GM12801 (cell line): ENCODE measurements around the gene TRIB2.

Source experiments
- CTCF ChIP-seq: IDR thresholded peaks from one replicate; pipeline ENCODE4 v1.5.1; 2011; ENCODE audit warnings: control low read depth; ENCODE audit not compliant: insufficient read length; ENCODE audit errors: extremely low read depth

TRIB2 gene

DNA sequence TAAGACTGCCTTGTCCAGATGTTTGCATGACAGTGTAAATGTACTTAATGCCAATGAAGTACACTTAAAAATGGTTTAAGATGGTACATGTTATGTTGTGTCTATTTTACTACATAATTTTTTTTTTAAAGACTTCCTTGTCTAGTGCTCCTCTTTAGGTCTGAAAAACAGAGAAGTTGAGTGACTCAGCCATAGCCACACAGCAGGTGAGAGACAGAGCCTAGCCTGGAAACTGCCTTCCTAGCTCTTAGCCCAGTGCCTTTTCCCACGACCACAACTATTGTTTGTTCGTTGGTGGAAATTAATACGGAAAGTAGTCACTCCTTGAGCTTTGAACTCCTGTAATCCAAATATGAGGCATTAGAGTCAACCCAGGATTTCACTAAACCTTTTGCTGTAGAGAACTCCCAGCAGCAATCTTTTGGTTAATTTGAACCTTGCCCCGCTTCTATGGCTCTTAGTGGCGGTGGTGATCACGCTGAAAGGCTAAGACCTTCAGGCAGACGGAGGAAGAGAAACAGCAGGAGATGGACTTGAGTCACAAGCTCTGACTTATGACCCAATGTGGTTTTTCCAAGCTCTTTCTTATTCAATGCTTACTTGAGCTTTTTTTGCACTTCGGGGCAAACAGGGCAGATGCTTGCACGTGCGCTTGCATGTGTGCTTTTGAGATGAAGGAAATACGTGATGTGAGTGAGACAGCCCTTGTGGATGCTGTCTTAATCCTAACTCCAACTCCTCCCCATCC, 21.2 kb downstream of the TRIB2 start:
- no peak for TF ChIP-seq CTCF

DNA sequence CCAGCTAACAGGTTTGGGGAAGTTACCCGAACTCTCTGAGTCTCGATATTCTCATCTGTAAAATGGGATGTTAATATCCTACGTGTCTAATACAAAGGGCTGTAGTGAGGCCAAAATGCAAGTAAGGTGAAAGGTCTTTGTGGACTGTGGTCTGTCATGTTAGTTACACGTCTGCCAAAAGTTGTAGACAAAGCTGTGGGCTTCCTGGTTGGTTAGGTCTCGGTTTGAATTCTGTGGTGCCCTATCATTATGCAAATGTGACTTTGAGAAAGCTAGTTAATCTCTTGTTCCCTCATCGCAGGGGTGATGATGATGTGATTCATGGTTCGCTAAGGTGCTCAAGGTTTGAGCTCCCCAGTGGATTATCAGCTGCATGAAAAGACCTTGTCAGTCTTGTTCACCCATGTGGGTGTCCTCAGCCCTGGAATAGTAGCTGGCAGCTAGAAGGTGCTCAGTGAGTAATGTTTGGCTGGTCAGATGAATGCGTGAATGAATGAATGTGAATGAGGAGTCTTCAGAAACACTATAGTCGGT, 23.1 kb downstream of the TRIB2 start:
- TF ChIP-seq CTCF = no peak

DNA sequence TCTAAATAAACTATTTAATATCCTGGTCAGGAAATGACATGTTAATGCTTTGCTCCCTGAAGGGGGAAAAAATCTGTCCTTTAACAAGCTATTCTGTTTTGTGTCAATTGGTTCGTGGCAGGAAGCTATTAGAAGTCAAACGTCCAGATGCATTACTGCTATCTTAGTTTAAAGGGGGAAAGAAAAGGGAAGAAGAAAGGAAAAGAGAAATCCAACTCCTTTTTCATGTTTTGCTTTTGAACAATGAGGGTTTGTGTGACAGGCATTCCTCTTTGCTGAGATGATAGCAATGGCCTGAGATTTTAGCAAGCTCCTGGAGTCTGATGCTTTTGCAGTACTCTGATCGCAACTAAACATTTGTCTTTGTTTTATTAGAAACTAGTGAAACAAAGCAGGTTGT, 24.6 kb downstream of the TRIB2 start:
- no peak for TF ChIP-seq CTCF

GRCh38 chr2:12742891-12743290, 26.2 kb downstream of the TRIB2 start:
- TF ChIP-seq CTCF = no peak

- no peak for TF ChIP-seq CTCF
These were observed 33.6 kb downstream of the TRIB2 start for GRCh38 chr2:12750166-12750905.

DNA sequence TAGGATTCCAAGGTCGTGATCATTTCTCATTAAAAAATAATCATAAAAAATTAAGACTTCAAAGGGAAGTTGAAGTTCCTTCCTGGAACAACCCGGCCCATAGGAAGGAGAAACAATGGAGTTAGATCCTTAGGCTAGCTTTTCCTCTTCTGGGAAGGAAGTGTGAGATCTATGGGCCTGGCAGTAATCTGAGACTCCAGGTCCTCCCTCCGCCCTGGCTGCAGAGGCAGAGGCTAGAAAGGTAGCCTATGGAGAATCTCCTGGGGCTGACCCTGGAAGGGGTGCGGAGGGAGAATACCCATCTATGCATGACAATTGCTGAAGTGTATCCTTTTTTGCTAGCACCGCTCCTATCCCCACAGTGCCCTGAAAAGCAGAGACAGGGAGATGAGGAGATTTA, 37.9 kb downstream of the TRIB2 start:
- TF ChIP-seq CTCF = no peak

DNA sequence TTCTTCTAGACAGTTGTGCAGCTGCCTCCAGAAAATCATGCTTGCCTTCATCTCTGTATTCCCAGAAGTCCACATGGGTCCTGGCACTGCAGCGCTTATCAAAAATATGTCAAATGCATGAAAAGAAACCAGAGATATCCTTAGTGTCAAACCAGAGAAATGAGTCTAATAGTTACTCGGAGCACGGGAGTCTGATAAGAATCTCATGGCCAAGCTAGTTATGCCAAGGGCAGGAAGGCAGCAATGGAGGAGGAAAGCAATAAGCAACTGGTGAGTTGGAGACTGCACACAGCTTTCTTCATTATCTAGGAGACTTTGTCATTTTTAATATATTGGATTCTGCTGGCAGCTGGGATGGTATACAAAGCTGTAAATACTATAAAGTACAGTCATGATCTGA, 38.6 kb downstream of the TRIB2 start:
- no peak for TF ChIP-seq CTCF
